Sigmoid colon (tissue), 7 donors: Measurements from ENCODE around the gene ARL4D. TPM values are rescaled to one million over a fixed set of nuclear protein-coding genes. Genes with fewer than 3 reads are reported as not detected.
A peak's percentile ranks its signal among the peaks of the same experiment; 100 is the strongest.

Experiments
- DNase-seq: peaks from one replicate; pipeline ENCODE4 v3.0.0-alpha.2; 2019
- H3K27ac ChIP-seq, 4 donors: fragments of 200-600 bp; sonication (generic); one replicate each; pipeline ENCODE4 v1.5.1; 2016 to 2019; ENCODE audit warnings: mild to moderate bottlenecking in 1 of 4
- H3K27me3 ChIP-seq, 3 donors: fragments of 200-600 bp; sonication (generic); one replicate each; pipeline ENCODE4 v1.5.1; 2019; ENCODE audit warnings: mild to moderate bottlenecking in 1 of 3
- H3K36me3 ChIP-seq, 4 donors: fragments of 200-600 bp; sonication (generic); one replicate each; pipeline ENCODE4 v1.5.1; 2016 to 2019
- H3K4me1 ChIP-seq, 4 donors: fragments of 200-600 bp; sonication (generic); one replicate each; pipeline ENCODE4 v1.5.1; 2017 to 2019
- H3K4me3 ChIP-seq, 4 donors: fragments of 200-600 bp; sonication (generic); one replicate each; pipeline ENCODE4 v1.5.1; 2017 to 2019; ENCODE audit warnings: mild to moderate bottlenecking in 2 of 4, moderate library complexity in 1 of 4
- H3K9me3 ChIP-seq, 4 donors: fragments of 200-600 bp in 3 of 4; sonication (generic) in 3 of 4; one replicate each; pipeline versions ENCODE4 v1.5.1 to v1.6.1; 2013 to 2019
- CTCF ChIP-seq, 4 experiments: fragments of 450-650 bp in 3 of 4; fragments of 200-600 bp in 1 of 4; IDR thresholded peaks; one replicate each; pipeline ENCODE4 v1.5.1; 2016 to 2019; ENCODE audit warnings: antibody characterized with exemption in 4 of 4, mild to moderate bottlenecking in 3 of 4, moderate library complexity in 2 of 4
- EP300 ChIP-seq, 4 donors: sonication (generic); formaldehyde crosslinking; IDR thresholded peaks; one replicate each; pipeline ENCODE4 v1.6.1; 2017; ENCODE audit warnings: antibody characterized with exemption in 4 of 4
- POLR2A ChIP-seq, 2 donors: fragments of 450-650 bp; IDR thresholded peaks; one replicate each; pipeline ENCODE4 v1.6.1; 2016; ENCODE audit warnings: antibody characterized with exemption in 2 of 2, mild to moderate bottlenecking in 2 of 2, moderate library complexity in 2 of 2
- POLR2AphosphoS5 ChIP-seq, 4 donors: sonication (generic); formaldehyde crosslinking; IDR thresholded peaks; one replicate each; pipeline ENCODE4 v1.6.1; 2017; ENCODE audit warnings: antibody characterized with exemption in 4 of 4
- WGBS, 2 donors: extraction: QIAGEN DNeasy Blood & Tissue Kit; methylation state at CpG; one replicate each; pipeline ENCODE4 v1.1.7; 2013; 5-methylcytosine and 5-hydroxymethylcytosine counted together
- intact Hi-C: fragments of 100-400 bp; cut with DNase I; formaldehyde crosslinking; loops from one replicate; pipeline ENCODE4 v1.15.1; 2023
- polyA plus RNA-seq, 3 donors: library from polyadenylated mRNA; stranded (reverse); fragments of 200-250 nt; gene quantifications; one replicate each; pipeline ENCODE4 v1.2.3, GENCODE V29; 2013
- total RNA-seq, 4 donors: library from RNA; depleted of rRNA; stranded (reverse); fragments of >200 nt; gene quantifications; one replicate each; pipeline ENCODE4 v1.1.0, GENCODE V29; 2016
- donor health status: healthy with polysubstance abuse.
- donor health status: Bipolar disorder and iron deficiency.
- donor health status: healthy.

Gene ARL4D
- total and polyA plus RNA-seq, 7 donors: 1.4 to 52.1 (median 18.6) TPM

- H3K9me3 ChIP-seq: no peaks in the 10 kb centered on the region
- DNase-seq: no peak
- H3K27ac ChIP-seq: peak overlapping the region in 2 of 4 donors; percentile 4 to 5
- WGBS, 2 donors: 81 to 85% methylated on average over 5 of the region's 5 CpGs
- no peaks in the 10 kb centered on the region for H3K27me3 ChIP-seq
- intact Hi-C loops: no loop called here
- H3K36me3 ChIP-seq: peaks cover 0 to 7% (median 2%) of the 10 kb centered on the region in 4 donors
- peaks cover 6 to 35% (median 26%) of the 10 kb centered on the region in 4 donors for H3K4me1 ChIP-seq
- no peak for TF ChIP-seq EP300 (IDR thresholded peaks at IDR 0.05)
- no peak for TF ChIP-seq CTCF (IDR thresholded peaks at IDR 0.05)
- no peak for TF ChIP-seq POLR2A (IDR thresholded peaks at IDR 0.05)
- TF ChIP-seq POLR2AphosphoS5 (IDR thresholded peaks at IDR 0.05): no peak
- H3K4me3 ChIP-seq: no peak overlapping the region
Observed at GRCh38 chr17:43396491-43397060, 2.2 kb upstream of the ARL4D start.

- TF ChIP-seq POLR2AphosphoS5 (IDR thresholded peaks at IDR 0.05): peak in 2 of 4 donors; percentile 25 to 27
- TF ChIP-seq POLR2A (IDR thresholded peaks at IDR 0.05): no peak
- Histone ChIP-seq H3K4me3 (peak overlapping the region; percentile 69 to 90 (median 74)), H3K36me3 (peaks cover 0 to 7% (median 2%) of the 10 kb centered on the region in 4 donors), H3K4me1 (peaks cover 6 to 52% (median 39%) of the 10 kb centered on the region in 4 donors), H3K27me3 (no peaks in the 10 kb centered on the region), H3K9me3 (no peaks in the 10 kb centered on the region), H3K27ac (peak overlapping the region; percentile 90 to 96 (median 94))
- DNase-seq: peak; percentile 75
- intact Hi-C loops: loop anchor here (2.0 to 10.0 kb wide), 2 partner anchors 17 to 505 kb away; partner anchors contain the start of gene MPP2
- WGBS, 2 donors: 89 to 90% methylated on average over 28 of the region's 28 CpGs
Observed at GRCh38 chr17:43399839-43400328, 1.1 kb downstream of the ARL4D start.

- Histone ChIP-seq H3K27me3 (no peaks in the 10 kb centered on the region), H3K9me3 (no peaks in the 10 kb centered on the region), H3K36me3 (peaks cover 0 to 7% (median 2%) of the 10 kb centered on the region in 4 donors), H3K27ac (peak overlapping the region; percentile 90 to 96 (median 94)), H3K4me3 (peak overlapping the region; percentile 69 to 90 (median 74)), H3K4me1 (peaks cover 6 to 54% (median 36%) of the 10 kb centered on the region in 4 donors)
- 72 to 78% methylated on average over 4 of the region's 4 CpGs for WGBS, 2 donors
- TF ChIP-seq CTCF (IDR thresholded peaks at IDR 0.05) (no peak), EP300 (IDR thresholded peaks at IDR 0.05) (peak in 2 of 4 donors; percentile 4 to 33), POLR2AphosphoS5 (IDR thresholded peaks at IDR 0.05) (peak; percentile 15 to 69 (median 52)), POLR2A (IDR thresholded peaks at IDR 0.05) (no peak)
- intact Hi-C loops: loop anchor here (2.0 to 10.0 kb wide), 2 partner anchors 16 to 504 kb away; partner anchors contain the start of gene MPP2
- peak; percentile 83 for DNase-seq
Observed at GRCh38 chr17:43400943-43401717, 2.3 kb downstream of the ARL4D start.

- TF ChIP-seq POLR2AphosphoS5 (IDR thresholded peaks at IDR 0.05): no peak
- no peak for TF ChIP-seq EP300 (IDR thresholded peaks at IDR 0.05)
- TF ChIP-seq POLR2A (IDR thresholded peaks at IDR 0.05): no peak
- no peak for TF ChIP-seq CTCF (IDR thresholded peaks at IDR 0.05)
- Histone ChIP-seq H3K4me1 (peaks cover 6 to 64% (median 41%) of the 10 kb centered on the region in 4 donors), H3K27me3 (no peaks in the 10 kb centered on the region), H3K9me3 (no peaks in the 10 kb centered on the region), H3K36me3 (peaks cover 0 to 7% (median 2%) of the 10 kb centered on the region in 4 donors), H3K4me3 (peak overlapping the region in 3 of 4 donors; percentile 69 to 90 (median 77)), H3K27ac (peak overlapping the region; percentile 90 to 96 (median 94))
- peak; percentile 78 for DNase-seq
- intact Hi-C loops: loop anchor here (10.0 kb wide), 1 partner anchor 503 kb away; the partner anchor contains the start of gene MPP2
- WGBS, 2 donors: 90% methylated on average over 6 of the region's 6 CpGs
Observed at GRCh38 chr17:43402078-43402477, 3.3 kb downstream of the ARL4D start.
